ENCODE measurements around the gene POU1F1.
"Not testable (repeated sequence)": the region's sequence is repeated elsewhere in the genome, so short reads cannot be mapped to it uniquely, and the experiment has no call there.

The POU1F1 gene, protein sequence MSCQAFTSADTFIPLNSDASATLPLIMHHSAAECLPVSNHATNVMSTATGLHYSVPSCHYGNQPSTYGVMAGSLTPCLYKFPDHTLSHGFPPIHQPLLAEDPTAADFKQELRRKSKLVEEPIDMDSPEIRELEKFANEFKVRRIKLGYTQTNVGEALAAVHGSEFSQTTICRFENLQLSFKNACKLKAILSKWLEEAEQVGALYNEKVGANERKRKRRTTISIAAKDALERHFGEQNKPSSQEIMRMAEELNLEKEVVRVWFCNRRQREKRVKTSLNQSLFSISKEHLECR

GRCh38 chr3:87276484-87276883, at the start of gene POU1F1:
Gene POU1F1, minus strand, starts transcription at chr3:87276584. Its CDS starts 122 bp downstream, at chr3:87276462.
- no peak for DNase-seq

GRCh38 chr3:87324609-87325008, 48.2 kb upstream of the POU1F1 start:
- no peak for DNase-seq

- DNase-seq, result no peak
These were observed 44.6 kb upstream of the POU1F1 start for GRCh38 chr3:87320756-87321626.

DNA sequence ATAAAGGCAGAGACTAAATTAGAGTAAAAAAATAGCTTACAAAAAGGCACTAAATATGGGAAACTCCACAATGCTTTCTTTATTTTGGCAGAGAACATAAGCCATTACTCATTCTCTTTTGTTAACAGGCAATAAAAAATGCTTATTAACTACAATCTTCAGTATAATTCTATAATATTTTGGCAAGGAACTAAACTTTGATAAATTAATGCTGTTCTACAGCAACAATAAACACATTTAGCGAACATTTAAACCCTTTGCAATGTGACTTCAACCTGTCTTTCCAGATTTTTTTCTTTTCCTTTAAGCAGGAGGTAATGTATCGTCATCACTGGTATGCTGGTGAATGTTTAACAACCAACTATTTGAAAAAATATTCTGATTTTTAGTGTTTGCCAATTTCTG, 42.2 kb upstream of the POU1F1 start:
- DNase-seq, result no peak

GRCh38 chr3:87317779-87318178, 41.4 kb upstream of the POU1F1 start:
- no peak for DNase-seq

GRCh38 chr3:87313641-87314040, 37.3 kb upstream of the POU1F1 start:
- no peak for DNase-seq

DNA sequence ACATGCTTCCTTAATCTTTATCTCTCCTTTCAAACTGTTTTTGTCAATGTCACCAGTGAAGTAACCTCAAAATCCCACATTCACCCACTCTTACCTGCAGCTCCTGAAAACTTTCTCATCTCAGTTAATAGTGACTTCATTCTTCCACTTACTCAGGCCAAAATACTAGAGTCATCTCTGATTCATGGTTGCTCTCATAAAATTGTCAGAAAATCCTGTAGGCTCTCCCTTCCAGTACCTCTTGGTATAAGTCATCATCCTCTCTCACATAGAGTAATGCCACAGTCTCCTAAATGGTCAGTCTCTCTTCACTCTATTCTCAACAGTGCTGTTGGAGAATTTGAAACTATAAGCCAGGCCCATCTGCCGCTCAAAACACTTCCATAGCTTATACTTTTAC, 34.9 kb upstream of the POU1F1 start:
- DNase-seq, result no peak

DNA sequence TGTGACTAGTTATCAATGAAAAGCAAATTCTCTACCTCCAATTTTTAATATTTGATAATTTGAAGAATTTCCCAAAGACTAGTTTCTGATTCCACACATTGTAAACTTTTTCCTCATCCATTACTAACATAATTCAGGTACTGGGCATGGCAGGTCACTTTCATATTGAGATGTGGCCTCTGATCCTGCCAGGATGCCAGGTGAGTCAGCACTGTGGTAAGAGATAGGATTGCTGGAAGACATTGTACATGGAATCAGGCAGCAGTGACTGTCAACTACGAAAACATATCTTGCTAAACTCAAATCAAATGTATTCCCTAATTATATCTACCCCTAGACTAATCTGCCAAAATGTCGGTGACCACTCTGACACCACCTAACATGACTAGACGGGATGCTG, 33.2 kb upstream of the POU1F1 start:
- DNase-seq, result no peak

GRCh38 chr3:87307805-87308204, 31.4 kb upstream of the POU1F1 start:
- no peak for DNase-seq

DNA sequence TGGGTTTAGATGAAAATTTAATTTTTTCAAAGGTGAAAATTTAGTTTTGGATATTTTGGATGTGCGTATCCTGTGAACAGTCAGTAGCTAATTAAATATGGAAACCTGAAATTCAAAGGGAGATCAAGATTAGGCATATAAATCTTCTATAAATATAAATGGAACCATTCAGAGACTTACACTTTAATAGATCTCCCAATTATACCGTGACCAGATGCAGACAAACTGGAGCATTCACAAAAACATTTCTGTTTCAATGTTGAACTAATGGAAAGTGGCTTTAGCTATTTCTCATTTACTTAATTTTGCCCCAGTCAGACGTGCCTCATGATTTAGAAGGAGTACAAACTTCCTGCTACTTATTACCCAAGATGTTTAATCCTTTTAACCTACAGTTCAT, 29.1 kb upstream of the POU1F1 start:
- DNase-seq, result no peak

GRCh38 chr3:87305031-87305430, 28.6 kb upstream of the POU1F1 start:
- DNase-seq, result not testable (repeated sequence)

DNA sequence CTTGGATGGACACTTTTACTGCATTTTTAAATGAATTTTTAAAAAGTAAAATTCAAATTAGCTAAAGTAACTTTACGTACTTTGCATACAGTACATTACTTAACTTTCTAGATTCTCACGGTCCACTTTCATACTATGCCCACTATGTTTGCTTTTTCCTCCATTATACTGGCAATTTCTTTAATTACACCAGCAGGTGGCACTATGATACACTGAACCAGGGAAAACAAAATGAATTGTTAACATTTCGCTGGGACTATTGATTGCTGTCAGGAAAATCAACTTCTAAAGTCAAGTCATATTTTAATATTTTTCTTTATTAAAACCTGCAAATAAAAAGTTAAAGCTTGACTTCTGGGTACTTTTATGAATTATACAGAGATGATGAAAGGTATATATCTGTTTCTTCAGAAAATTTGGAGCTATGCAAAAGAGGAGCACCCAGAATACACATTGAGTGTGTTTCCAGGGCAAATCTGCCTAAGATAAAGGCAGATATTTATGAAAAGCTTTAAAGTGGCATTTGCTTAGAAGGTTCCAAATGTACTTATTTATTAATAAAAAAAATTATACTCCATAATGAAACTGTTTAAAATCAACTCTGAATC, 21.8 kb upstream of the POU1F1 start:
- DNase-seq, result peak; percentile 78

DNA sequence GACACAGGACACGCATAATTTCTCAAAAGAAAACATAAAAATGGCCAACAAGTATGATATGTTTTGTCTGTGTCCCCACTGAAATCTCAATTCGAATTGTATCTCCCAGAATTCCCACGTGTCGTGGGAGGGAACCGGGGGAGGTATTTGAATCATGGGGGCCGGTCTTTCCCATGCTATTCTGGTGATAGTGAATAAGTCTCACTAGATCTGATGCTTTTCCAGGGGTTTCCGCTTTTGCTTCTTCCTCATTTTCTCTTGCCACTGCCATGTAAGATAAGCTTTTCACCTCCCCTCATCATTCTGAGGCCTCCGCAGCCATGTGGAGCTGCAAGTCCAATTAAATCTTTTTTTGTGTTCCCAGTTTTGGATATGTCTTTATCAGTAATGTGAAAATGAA, 12.1 kb upstream of the POU1F1 start:
- DNase-seq, result no peak

GRCh38 chr3:87287011-87287410, 10.6 kb upstream of the POU1F1 start:
- no peak for DNase-seq

GRCh38 chr3:87272718-87273341, 3.6 kb downstream of the POU1F1 start:
- DNase-seq, result no peak

- DNase-seq, result no peak
These were observed 5.3 kb downstream of the POU1F1 start for GRCh38 chr3:87270908-87271700.

DNA sequence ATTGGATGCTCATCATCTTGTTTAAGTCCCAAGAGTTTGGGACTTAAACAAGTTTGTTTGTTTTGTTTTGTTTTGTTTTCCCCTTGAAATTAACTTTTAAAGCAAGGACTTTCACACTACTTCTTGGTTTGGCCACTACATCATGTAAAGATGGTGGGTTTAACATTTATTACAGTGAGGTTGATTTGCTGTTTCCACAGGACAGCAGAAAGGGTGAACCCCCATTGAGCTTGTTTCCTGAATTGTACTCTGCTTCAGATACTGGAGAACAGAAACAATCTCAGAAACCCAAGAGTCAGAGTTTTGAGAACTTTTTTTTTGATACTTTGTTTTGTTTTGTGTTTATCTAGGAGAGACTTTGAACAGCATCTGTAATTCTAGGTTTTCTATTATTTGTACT, 6.7 kb downstream of the POU1F1 start:
- no peak for DNase-seq

DNA sequence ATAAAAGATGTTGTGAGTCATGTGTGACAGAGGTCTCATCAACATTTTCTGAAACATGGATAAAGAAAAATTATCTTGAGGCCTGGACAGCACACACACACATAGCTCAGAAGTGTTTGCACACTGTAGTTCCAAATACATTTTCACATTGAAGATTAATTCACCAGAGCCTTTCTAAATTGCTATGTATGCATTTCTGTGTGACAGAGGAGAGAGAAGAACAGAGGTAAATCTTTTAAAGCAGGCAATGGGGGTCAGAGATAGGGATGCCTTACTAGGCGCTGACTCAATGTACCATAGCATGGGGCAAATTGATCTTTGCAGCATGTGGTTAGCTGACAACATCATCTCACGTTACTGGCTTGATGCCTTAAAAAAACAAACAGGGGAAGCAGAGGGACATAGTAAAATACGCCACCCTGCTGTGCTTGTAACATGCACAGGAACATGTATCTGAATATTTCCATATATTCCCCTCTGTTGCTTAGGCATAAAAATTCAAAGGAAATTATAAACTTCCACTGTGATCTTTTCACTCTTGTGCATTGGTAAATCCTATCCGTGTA, 7.7 kb downstream of the POU1F1 start:
- no peak for DNase-seq

DNA sequence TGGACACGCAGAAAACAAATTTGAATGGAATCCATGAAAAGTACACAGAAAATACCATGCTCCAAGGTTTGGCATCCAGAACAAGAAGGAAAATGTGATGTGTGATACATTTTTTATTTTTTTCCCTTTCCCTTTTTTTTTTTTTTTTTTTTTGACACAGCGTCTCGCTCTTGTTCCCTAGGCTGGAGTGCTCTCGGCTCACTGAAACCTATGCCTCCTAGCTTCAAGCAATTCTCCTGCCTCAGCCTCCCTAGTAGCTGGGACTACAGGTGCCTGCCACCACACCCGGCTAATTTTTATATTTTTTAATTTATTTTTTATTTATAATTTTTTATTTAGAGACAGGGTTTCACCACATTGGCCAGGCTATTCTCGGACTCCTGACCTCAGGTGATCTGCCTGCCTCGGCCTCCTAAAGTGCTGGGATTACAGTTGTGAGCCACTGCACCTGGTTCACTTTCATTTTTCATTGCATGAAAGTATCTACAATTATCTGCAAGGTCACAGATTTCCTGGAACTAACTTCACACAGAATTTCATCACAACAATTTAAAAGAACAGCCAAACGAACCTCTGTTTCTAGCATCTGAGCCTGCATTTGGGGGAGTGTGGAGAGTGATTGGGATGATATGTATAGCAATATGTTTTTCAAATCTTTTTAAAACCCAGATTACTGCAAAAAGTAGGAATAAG, 8.3 kb downstream of the POU1F1 start:
- no peak for DNase-seq

DNA sequence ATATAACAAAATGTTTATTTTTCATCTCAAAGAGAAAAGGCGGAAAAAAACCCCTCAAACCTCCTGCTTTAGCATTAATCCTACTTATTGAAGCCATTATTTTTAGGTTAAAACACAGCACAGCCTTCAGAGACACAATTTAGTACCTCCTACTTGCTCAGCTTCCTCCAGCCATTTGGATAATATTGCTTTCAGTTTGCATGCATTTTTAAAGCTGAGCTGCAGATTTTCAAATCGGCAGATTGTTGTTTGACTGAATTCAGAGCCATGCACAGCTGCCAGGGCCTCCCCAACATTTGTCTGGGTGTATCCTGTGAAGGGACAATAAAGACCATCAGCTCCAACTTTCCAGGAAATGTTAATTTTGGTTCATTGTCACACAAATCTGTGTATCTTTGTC, 14.5 kb downstream of the POU1F1 start:
- no peak for DNase-seq

DNA sequence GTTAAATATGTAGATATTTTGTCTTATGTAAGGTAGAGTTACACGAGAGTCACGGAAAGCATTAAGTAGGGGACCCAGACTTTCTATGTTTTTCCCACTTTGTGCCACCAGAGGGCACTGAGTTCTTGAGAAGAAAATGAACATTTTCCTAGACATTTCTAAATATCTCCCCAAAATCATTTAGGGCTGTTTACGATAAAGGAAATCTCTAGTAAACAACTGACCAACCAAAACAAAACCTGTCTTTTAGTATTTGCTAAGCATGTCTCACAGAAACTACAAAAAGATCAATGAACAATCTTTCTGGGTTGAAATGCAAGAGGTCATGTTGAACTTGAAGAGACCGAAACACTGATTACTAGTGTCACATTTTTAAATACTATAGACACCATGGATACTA, 16.1 kb downstream of the POU1F1 start:
- DNase-seq, result no peak

DNA sequence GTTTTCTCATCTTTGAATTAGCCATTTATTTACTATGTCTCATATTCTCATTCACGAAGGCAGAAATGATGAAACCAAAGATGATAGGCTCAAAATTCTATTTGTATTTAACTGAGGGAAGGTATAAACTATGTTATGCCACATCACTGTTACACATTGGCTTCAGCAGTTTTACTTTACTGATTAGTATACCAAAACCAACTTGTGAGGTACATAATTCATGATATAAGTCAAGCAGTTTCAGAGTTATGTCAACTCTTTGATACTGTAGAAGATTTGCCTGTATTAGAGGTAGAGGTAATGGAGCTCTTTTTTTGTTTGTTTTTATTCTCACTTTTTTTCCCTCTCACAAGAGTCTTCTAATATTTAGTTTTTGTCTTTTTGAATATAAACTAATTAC, 26.4 kb downstream of the POU1F1 start:
- DNase-seq, result no peak
